RWPE1 (cell line): Measurements from ENCODE around the gene DCLK2.

Experiments
- CTCF ChIA-PET: fragments of 350-600 bp; sonication (Branson Sonifier 250); formaldehyde crosslinking; extraction: SDS; loops from one replicate; lab custom pipeline; 2021; lab: Yijun Ruan, JAX
- POLR2A ChIA-PET: fragments of 400-600 bp; formaldehyde crosslinking; extraction: SDS; loops from one replicate; lab custom pipeline; 2020; ENCODE audit warnings: antibody characterized with exemption; ENCODE audit not compliant: low non-redundant PET; lab: Yijun Ruan, JAX
- DNase-seq: peaks from one replicate; pipeline ENCODE4 v3.0.0; 2012; ENCODE audit warnings: low spot score
- H3K27ac ChIP-seq: fragments of 450-650 bp; 2 replicates; pipeline ENCODE4 v1.5.1; 2017
- TF ChIP-seq, protein P1 (sequence below): fragments of 450-650 bp; conservative IDR thresholded peaks from 2 replicates; pipeline ENCODE4 v1.5.1; 2017; ENCODE audit warnings: low read depth, mild to moderate bottlenecking

DCLK2 gene

GRCh38 chr4:150219841-150220240 is 141.6 kb downstream of the DCLK2 start:
- POLR2A ChIA-PET, result no interaction called here
- DNase-seq, result no peak
- H3K27ac ChIP-seq, result no peak overlapping the region
- CTCF ChIA-PET, result interaction anchor here (0.6 to 0.7 kb wide), 2 partner anchors 147 to 176 kb away, joined by 3 to 6 read pairs; no protein-coding TSS in a partner anchor
- TF ChIP-seq, protein P1, sequence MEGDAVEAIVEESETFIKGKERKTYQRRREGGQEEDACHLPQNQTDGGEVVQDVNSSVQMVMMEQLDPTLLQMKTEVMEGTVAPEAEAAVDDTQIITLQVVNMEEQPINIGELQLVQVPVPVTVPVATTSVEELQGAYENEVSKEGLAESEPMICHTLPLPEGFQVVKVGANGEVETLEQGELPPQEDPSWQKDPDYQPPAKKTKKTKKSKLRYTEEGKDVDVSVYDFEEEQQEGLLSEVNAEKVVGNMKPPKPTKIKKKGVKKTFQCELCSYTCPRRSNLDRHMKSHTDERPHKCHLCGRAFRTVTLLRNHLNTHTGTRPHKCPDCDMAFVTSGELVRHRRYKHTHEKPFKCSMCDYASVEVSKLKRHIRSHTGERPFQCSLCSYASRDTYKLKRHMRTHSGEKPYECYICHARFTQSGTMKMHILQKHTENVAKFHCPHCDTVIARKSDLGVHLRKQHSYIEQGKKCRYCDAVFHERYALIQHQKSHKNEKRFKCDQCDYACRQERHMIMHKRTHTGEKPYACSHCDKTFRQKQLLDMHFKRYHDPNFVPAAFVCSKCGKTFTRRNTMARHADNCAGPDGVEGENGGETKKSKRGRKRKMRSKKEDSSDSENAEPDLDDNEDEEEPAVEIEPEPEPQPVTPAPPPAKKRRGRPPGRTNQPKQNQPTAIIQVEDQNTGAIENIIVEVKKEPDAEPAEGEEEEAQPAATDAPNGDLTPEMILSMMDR, result no peak

DNA sequence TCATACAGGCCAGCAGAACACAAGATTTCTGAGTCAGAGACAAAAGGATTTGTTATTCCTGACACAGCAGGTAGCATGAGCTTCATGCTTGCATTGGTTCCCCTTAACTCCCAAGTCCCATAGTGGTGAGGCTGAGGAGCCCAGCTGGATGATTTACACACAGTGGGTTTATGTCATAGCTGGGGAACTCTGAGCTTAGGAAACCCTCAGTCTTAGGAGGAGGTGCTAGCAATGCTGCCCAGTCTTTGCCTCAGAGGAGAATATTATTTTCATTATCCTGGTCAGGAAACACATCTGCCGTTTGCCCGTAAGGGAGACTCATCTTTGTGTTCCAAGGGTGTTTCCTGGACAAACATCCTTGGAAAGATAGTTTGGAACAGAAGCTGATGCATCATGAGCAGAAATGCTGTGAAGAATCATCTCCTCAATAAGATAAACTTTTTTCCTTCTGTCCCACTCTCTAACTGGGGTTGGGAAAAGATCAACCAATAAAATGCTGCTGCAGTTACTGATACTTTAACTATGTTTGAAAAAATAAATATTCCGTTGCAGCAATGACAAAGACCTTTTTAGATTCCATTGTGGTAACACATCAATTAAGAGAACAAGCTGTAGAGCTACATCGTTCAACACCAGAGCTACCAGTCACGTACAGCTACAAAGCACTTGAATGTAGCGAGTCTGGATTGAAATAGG is 146.8 kb downstream of the DCLK2 start:
- POLR2A ChIA-PET, result no interaction called here
- DNase-seq, result no peak
- no peak overlapping the region for H3K27ac ChIP-seq
- TF ChIP-seq, protein P1, result no peak
- CTCF ChIA-PET, result no interaction called here

DNA sequence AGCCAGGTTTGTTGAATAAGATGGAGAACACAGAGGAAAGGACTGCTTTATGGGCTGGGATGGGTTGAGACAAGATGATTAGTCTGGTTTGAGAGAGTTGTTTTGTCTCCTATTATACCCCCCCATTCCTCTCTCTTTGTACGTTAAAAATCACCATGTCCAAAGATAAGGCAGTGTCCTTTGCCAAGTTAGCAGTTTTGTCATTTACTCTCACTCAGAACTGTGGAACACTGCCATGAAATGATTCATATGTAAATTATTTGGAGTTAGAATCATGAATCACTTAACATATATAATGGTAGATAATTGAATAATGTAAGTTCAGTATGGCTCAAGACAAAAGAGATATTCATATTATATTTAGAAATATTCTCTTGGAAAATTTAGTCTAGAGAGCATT is 151.3 kb downstream of the DCLK2 start:
- TF ChIP-seq, protein P1, result no peak
- no peak overlapping the region for H3K27ac ChIP-seq
- peak; percentile 42 for DNase-seq
- CTCF ChIA-PET, result interaction anchor here (0.7 kb wide), 1 partner anchor 85 kb away, joined by 3 read pairs; no protein-coding TSS in a partner anchor
- POLR2A ChIA-PET, result no interaction called here

GRCh38 chr4:150230561-150230960 is 152.3 kb downstream of the DCLK2 start:
- TF ChIP-seq, protein P1, result no peak
- ChIA-PET POLR2A (no interaction called here), CTCF (interaction anchor here (0.6 to 1.5 kb wide), 2 partner anchors 13 to 19 kb away, joined by 3 read pairs; no protein-coding TSS in a partner anchor)
- no peak overlapping the region for H3K27ac ChIP-seq
- no peak for DNase-seq

- H3K27ac ChIP-seq, result no peak overlapping the region
- POLR2A ChIA-PET, result no interaction called here
- TF ChIP-seq, protein P1, result no peak
- CTCF ChIA-PET, result interaction anchor here (1.5 kb wide), 1 partner anchor 14 kb away, joined by 3 read pairs; no protein-coding TSS in a partner anchor
- DNase-seq, result no peak
Measured at GRCh38 chr4:150231107-150231770, 153.0 kb downstream of the DCLK2 start.

DNA sequence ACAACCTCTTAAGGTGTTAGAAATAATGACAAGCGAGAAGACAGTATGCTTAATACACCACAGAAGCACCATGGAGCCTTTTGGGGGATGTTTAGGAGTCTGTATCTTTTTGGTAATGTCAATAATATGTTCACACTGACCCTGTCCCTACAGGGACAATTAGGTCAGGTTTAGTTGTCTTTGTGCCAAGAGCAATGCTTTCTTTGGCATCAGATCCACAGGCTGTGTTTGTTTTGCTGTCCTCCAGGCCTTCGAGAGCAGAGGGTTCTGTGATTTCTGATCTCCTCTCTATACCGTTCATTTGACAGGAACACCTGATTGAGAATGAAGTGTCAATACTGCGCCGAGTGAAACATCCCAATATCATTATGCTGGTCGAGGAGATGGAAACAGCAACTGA is 153.8 kb downstream of the DCLK2 start:
- TF ChIP-seq, protein P1, result no peak
- DNase-seq, result no peak
- ChIA-PET POLR2A (no interaction called here), CTCF (interaction anchor here (0.7 kb wide), 1 partner anchor 24 kb away, joined by 3 read pairs; no protein-coding TSS in a partner anchor)
- no peak overlapping the region for H3K27ac ChIP-seq
